Fibroblast of lung (primary cell): ENCODE results near the gene LPCAT1.

Experiments used
- EZH2 ChIP-seq: IDR thresholded peaks from 2 replicates; pipeline ENCODE4 v1.5.1; 2012; ENCODE audit warnings: low read length, control low read depth, mild to moderate bottlenecking; ENCODE audit errors: missing control alignments
- TF ChIP-seq, protein P1 (sequence below), 2 donors: IDR thresholded peaks in 1 of 2; conservative IDR thresholded peaks in 1 of 2; 1 replicate in 1 of 2; 2 replicates in 1 of 2; pipeline ENCODE4 v1.5.1; 2011 to 2012; ENCODE audit warnings: low read length in 2 of 2, control low read depth in 1 of 2, inconsistent platforms in 1 of 2, low read depth in 1 of 2, mild to moderate bottlenecking in 1 of 2

DNA sequence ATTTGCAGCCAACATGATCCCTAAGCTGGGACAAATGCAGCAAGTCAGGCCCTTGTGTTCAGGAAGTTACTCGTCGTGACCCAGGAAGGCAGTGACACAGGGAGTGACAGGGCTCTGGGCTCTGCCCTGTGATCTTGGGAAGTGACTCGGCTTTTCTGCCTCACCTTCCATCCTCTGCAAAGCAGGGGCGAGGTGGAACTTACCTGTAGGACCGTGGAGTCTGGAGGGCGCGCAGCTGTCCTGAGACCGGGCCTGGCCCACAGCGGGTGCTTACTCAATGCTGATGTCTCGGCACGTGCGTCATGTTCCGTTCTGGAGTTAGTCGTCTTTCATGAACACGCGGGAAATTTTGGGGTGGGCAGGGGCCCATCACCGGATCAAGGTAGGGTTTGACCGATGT is 22.8 kb upstream of the LPCAT1 start:
- TF ChIP-seq, protein P1, sequence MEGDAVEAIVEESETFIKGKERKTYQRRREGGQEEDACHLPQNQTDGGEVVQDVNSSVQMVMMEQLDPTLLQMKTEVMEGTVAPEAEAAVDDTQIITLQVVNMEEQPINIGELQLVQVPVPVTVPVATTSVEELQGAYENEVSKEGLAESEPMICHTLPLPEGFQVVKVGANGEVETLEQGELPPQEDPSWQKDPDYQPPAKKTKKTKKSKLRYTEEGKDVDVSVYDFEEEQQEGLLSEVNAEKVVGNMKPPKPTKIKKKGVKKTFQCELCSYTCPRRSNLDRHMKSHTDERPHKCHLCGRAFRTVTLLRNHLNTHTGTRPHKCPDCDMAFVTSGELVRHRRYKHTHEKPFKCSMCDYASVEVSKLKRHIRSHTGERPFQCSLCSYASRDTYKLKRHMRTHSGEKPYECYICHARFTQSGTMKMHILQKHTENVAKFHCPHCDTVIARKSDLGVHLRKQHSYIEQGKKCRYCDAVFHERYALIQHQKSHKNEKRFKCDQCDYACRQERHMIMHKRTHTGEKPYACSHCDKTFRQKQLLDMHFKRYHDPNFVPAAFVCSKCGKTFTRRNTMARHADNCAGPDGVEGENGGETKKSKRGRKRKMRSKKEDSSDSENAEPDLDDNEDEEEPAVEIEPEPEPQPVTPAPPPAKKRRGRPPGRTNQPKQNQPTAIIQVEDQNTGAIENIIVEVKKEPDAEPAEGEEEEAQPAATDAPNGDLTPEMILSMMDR (conservative IDR thresholded peaks at IDR 0.05 in 1 of 2, IDR thresholded peaks at IDR 0.05 in 1 of 2; ENCODE audit: low read depth in 1 of 2, low read length in 2 of 2): no peak
- no peak for TF ChIP-seq EZH2
